GM19397 (cell line): ENCODE data around the gene HIVEP1.

Source experiments
- ATAC-seq: cut with Tn5 transposase; IDR thresholded peaks from one replicate; pipeline ENCODE4 v1.9.1; 2021; ENCODE audit warnings: mild to moderate bottlenecking, moderate library complexity; ENCODE audit not compliant: unreplicated experiment

The HIVEP1 gene

GRCh38 chr6:12017263-12017662 lies 5.2 kb downstream of the HIVEP1 start:
- no peak for ATAC-seq

DNA sequence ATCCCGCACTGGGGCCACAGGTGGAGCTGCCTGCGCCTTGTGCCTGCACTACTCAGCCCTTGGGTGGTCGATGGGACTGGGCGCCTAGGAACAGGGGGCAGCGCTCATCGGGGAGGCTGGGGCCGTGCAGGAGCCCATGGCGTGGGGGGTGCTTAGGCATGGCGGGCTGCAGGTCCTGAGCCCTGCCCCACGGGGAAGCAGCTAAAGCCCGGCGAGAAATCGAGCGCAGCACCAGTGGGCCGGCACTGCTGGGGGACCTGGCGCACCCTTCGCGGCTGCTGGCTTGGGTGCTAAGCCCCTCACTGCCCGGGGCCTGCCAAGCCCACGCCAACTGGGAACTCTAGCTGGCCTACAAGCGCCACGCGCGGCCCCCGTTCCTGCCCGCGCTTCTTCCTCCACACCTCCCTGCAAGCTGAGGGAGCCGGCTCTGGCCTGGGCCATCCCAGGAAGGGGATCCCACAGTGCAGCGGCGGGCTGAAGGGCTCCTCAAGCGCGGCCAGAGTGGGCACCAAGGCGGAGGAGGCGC lies 5.8 kb downstream of the HIVEP1 start:
- ATAC-seq, result no peak

DNA sequence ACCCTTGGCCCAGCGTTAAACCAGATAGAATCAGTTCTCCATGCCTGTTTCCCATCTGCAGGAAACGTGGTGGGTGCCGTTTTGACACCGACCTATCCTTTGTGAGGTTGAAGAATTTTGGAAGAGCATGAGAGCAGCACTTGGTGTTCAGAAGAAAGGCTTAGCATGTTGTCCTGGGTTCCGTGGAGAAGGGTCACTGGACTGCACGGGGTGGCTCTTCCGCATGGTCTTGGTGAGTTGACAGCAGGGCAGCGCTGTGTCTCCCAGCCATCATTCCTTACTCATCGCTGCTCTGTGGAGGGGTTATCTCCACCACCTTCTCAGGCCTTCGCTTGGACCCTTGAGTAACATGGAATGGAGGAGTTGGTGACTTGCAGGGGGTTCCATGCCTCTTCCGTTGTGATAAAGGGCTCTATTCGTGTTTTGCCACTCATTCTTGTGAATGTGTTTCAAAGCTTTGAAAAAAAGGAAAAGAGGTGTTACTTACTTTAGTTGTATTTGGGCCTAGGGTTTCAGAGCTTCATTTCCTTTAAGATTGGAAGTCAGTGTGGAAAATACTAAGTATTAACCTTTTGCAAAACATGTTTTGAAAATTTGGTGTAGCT lies 8.2 kb downstream of the HIVEP1 start:
- no peak for ATAC-seq

DNA sequence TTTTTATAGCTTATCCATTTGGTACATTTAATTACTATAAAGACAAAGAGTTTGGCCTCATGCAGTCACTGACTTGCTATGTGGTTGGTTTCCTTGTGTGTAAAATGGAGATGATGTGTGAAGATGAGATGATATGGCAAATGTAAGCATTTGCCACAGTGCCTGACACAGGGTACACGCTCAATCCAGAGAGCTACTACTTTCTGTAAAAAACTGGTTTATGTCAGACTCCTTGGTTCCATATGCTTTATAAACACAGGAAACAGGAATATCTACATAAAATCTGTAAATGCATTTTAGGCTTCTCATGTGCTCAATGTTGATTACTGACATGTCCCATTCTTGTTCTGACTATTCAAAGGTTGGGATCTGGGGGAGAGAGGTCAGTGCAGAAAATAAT lies 10.4 kb downstream of the HIVEP1 start:
- no peak for ATAC-seq

GRCh38 chr6:12022953-12023388 lies 10.9 kb downstream of the HIVEP1 start:
- ATAC-seq, result no peak

GRCh38 chr6:12024216-12024615 lies 12.1 kb downstream of the HIVEP1 start:
- ATAC-seq, result no peak

GRCh38 chr6:12024699-12025434 lies 12.8 kb downstream of the HIVEP1 start:
- ATAC-seq, result no peak

DNA sequence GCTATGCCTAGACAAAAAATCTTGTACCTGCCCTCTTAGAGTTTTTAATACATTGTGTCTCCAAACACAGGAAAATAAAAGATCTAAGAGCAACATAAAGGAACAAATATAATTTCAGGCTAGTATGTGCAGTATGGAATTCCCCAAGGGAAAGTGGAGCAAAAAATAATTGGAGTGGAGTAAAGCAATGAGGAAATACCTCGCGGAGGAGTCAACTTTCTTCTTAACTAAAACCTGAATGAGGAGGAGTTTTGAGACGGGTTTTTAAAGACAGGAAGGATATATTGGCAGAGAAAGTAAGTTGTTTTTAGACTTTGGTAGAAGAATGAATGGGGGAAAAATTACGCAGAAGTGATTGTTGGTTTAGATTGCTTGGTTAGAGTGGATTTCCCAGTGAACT lies 14.0 kb downstream of the HIVEP1 start:
- ATAC-seq, result no peak

DNA sequence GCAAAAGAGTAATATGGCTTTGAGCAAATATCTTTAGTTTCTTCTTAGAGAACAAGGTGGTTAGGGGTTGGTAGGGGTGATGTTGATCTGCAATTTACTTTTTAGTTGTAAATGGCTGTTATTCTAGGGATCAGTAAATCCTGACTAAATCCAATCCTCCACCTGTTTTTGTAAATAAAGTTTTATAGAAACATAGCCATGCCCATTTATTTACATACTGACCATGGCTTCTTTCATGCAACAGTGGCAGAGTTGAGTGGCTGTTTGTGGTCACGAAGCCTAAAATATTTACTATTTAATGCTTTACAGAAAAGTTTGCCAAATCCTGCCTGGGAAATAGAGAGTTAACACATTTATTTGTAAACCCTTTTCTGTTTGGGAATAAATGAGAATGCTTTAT lies 14.7 kb downstream of the HIVEP1 start:
- no peak for ATAC-seq

GRCh38 chr6:12028213-12028612 lies 16.1 kb downstream of the HIVEP1 start:
- ATAC-seq, result no peak

GRCh38 chr6:12029979-12030737 lies 18.0 kb downstream of the HIVEP1 start:
- no peak for ATAC-seq

DNA sequence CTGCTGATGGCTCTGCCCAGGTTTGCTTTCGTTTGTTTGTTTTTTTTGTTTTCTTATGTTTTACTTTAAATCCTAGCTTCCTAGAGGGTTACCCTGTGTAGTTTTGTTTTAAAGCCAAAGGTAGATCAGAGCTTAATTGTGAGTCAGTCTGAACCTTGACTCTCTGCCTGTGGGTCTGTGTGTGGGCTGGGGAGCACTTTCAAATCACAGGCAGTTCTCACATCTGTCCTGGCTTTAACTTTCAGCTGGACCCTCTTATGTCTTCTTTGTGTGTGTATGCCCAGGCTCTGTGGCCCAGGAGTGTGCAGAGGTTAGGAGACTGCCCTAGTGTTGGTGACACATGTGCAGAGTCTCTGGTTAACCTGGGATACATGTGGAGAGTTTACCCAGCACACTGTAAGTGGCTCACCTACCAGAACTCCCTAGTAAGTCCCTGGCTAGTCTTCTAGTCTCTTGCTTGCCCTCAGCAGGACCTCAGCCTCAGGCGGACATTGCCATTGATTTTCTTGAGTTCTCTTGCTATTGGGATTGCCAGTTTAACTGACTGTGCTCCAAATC lies 19.0 kb downstream of the HIVEP1 start:
- ATAC-seq, result no peak

DNA sequence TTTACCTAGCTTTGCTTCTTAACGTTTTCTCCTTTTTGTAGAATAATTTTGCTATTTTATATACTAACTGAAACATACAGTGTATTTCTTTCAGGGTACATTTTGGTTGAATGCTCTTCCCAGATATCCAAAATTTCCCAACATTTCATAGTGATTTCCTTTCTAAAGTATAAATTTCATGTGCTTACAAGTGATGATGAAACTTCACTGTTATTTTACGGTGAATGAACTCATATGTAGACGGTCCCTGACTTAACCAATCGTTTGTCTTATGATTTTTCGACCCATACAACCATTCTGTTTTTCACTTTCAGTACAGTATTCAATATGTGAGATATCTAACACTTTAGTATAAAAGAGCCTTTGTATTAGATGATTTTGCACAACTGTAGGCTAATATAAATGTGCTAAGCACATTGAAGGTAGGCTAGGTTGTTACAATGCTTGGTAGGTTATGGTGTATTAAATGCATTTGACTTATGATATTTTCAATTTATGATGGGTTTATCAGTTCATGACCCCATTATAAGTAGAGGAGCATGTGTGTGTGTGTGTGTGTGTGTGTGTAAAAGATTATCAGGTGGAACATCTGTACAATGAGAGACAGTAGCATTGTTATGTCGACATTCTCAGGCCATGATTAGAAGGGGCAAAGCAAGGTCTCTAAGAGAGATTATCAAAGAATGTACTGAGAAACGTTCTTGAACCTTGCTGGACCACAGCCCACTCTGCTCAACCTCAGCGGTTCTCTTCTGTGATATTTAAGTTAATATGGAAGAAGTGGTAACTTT lies 20.9 kb downstream of the HIVEP1 start:
- ATAC-seq, result no peak

DNA sequence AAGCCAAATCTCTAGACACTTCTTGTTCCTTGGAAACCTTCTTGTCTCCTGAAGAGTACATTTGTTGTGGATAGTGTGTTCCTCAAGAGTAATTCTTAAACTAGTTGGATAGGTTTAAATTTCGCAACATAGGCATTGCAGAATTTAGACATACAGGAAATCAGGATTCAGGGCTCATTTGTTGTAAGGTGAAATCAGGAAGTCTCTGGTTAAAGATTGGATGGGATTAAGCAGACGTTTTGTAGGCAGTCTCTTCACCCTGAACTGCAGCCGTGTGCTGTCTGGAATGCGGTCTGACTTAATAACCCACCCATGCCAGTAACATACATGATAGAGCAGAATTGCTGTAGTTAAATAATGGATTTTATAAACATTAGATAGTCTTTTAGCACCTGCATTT lies 21.7 kb downstream of the HIVEP1 start:
- ATAC-seq, result no peak

DNA sequence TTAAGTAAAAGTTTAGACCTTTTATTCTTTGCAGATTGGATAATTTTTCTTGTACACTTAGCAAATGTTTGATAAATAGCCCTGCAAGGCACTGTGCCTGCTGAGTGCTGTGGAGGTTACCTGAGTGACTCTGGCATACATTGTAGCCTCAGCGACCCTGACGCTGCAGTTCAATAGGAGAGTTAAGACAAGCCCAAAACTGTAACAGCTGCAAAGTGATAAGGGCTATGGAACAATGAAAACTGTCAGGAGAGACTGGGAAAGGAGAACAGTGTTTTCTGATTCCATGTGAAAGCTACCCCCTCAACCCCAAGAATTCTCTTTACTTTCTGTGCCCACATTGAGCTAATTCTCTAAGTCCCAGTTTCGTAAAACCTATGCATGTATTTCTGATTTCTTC lies 22.2 kb downstream of the HIVEP1 start:
- ATAC-seq, result no peak

DNA sequence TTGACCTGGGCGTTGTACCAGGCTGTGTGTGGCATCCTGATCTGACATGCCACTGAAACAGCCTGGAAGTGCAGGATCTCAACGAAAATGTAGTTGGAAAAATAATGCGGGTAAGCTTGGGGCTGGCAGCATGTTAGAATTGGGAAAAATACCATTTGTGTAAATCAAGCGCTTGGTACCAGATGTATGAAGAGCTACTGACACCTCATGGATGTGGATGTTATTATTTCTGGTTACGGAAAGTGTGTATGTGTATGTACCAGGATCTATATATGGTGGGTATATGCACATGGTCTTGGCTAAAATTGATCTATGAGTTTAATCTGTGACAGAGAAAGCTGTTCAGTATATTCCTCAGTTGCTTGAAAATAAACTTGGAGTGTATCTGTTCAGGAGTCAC lies 22.7 kb downstream of the HIVEP1 start:
- no peak for ATAC-seq

- ATAC-seq, result no peak
Measured at GRCh38 chr6:12036766-12037165, 24.7 kb downstream of the HIVEP1 start.

- ATAC-seq, result no peak
Measured at GRCh38 chr6:12037798-12038197, 25.7 kb downstream of the HIVEP1 start.

DNA sequence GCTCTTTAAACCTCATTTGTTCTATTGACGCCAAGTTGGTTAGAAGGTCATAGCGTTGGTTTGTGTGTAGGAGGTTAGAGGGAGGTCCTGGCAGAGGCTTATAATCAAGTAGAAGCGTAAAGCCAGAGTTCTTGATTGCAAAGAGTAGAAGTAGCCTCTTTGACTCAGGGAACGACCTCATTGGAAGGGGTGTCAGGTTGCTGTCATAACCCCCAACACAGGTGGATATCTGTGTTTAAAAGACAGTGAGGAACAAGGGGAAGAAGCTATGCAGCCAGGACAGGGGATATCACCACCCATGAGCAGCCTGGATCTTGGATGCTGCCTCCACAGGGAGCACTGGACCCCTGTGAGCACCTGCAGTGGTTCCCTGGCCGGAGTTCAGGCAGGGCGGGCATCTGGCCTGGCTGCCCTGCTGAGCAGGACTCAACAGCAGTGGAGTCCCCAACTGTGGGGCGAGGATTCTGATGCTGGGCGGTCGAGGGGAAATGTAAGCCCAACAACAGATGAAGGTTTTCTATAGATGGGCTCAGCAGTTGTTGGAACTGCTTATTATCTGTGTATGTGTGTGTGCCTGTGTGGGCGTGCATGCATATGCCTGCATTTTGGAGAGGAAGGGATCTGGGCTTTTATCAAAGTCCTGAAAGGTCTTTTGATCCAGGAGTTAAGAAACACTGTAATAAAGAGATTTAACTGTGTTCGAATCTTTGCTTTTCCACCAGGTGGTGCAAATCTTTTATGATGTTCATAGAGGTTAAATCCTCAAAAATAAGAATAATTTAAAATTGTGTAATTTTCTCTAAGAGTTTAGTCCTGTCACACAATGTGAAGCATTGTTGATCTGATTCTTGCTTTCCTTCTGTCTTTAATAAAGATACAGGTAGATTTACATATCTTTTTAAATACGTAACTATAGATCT lies 27.7 kb downstream of the HIVEP1 start:
- ATAC-seq, result no peak

DNA sequence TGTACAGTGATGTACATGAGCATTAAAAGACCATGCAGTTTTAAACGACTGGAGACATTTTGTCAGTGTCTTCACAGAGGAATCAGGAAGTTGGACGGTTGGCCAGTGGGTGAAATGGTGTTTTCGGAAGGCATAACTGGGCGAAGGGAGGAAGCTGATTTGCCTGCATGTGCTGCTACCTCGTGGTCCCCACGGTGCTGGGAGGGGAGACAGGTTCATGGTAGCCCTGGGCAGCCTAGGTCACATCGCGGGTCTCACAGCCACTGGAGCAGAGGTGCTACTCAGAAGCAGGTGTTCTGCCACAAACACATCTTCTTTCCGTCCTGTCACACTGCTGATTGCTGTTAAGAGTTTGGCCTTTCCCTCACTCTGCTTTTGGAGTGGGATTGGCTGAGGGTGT lies 35.2 kb downstream of the HIVEP1 start:
- ATAC-seq, result no peak
